Coronary artery (tissue), 2 donors: ENCODE results near the gene FLVCR1.

Source experiments
- DNase-seq: peaks from one replicate; pipeline ENCODE4 v3.0.0-alpha.2; 2017; ENCODE audit warnings: low spot score
- H3K27ac ChIP-seq, 2 donors: fragments of 200-600 bp; sonication (generic); one replicate each; pipeline ENCODE4 v1.5.1; 2016 to 2019
- H3K4me3 ChIP-seq: fragments of 200-600 bp; sonication (generic); 2 replicates; pipeline ENCODE4 v1.5.1; 2016; ENCODE audit warnings: mild to moderate bottlenecking, moderate library complexity
- CTCF ChIP-seq: fragments of 200-600 bp; sonication (generic); IDR thresholded peaks from one replicate; pipeline ENCODE4 v1.5.1; 2019; ENCODE audit warnings: antibody characterized with exemption

FLVCR1 gene

GRCh38 chr1:212847549-212847948 lies 10.5 kb upstream of the FLVCR1 start, which contains the start of gene SPATA45:
Gene SPATA45, minus strand, starts transcription at chr1:212847649. Its CDS starts 11,500 bp downstream, at chr1:212836149.
- Histone ChIP-seq H3K27ac (no peak within 1 kb of the TSS), H3K4me3 (no peak within 1 kb of the TSS)
- no peak for TF ChIP-seq CTCF
- DNase-seq: no peak

GRCh38 chr1:212852105-212852688 lies 5.9 kb upstream of the FLVCR1 start:
- no peak for TF ChIP-seq CTCF
- Histone ChIP-seq H3K27ac (no peak overlapping the region), H3K4me3 (no peak overlapping the region)
- no peak for DNase-seq

- H3K4me3 ChIP-seq: no peak overlapping the region
- no peak for DNase-seq
- TF ChIP-seq CTCF: no peak
- no peak overlapping the region for H3K27ac ChIP-seq
Measured at GRCh38 chr1:212853658-212854057, 4.4 kb upstream of the FLVCR1 start.

GRCh38 chr1:212856755-212857154 lies 1.3 kb upstream of the FLVCR1 start:
- no peak for TF ChIP-seq CTCF
- DNase-seq: no peak
- Histone ChIP-seq H3K4me3 (peak overlapping the region; percentile 90), H3K27ac (no peak overlapping the region)

- DNase-seq: peak; percentile 78
- peak overlapping the region; percentile 92 for H3K27ac ChIP-seq
- TF ChIP-seq CTCF: no peak
- peak overlapping the region; percentile 90 for H3K4me3 ChIP-seq
Measured at GRCh38 chr1:212858461-212859265, 588 bp downstream of the FLVCR1 start.

- no peak for DNase-seq
- Histone ChIP-seq H3K27ac (no peak overlapping the region), H3K4me3 (no peak overlapping the region)
Measured at GRCh38 chr1:212860713-212861581, 2.9 kb downstream of the FLVCR1 start.

More at GRCh38 chr1:212860713-212861581, 2.9 kb downstream of the FLVCR1 start:
- no peak for TF ChIP-seq CTCF
